GM18507 (cell line): ENCODE data around the gene PXDN.
A peak's percentile ranks its signal among the peaks of the same experiment; 100 is the strongest.
"Not testable (repeated sequence)": the region's sequence is repeated elsewhere in the genome, so short reads cannot be mapped to it uniquely, and the experiment has no call there.

Experiments used
- DNase-seq: peaks from one replicate; pipeline ENCODE4 v3.0.0; 2011; ENCODE audit warnings: low read depth; ENCODE audit not compliant: insufficient read length; ENCODE audit errors: extremely low spot score
- FAIRE-seq: peaks from 2 replicates; lab custom pipeline; 2011; peaks lifted over from hg19 to GRCh38; lab: Jason Lieb, UNC

The PXDN gene

GRCh38 chr2:1778566-1778965, 34.3 kb upstream of the PXDN start:
- DNase-seq (no peak), FAIRE-seq (no peak)

DNA sequence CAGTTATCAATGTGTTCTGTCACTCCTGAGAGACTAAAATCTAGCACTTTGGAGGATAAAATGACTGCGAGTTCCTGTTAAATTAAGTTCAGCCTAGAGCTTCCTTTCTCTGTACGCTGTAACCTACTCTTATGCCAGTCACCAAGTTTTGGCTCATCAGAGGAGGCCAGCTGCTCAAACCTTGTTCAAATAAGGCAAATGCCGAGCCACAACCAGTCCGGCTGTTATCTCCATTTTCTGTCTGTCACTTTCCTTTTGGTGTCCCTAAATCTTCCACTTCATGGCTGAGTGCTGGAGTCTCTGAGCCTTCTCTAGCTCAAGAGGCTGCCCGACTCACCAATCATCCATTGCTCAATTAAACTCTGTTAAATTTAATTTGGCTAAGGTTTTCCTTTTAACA, 33.5 kb upstream of the PXDN start:
- DNase-seq (no peak), FAIRE-seq (no peak)

- FAIRE-seq (no peak), DNase-seq (no peak)
Observed at GRCh38 chr2:1777156-1777555, 32.8 kb upstream of the PXDN start.

- FAIRE-seq (no peak), DNase-seq (no peak)
Observed at GRCh38 chr2:1775511-1776035, 31.3 kb upstream of the PXDN start.

- FAIRE-seq (no peak), DNase-seq (no peak)
Observed at GRCh38 chr2:1774929-1775328, 30.6 kb upstream of the PXDN start.

GRCh38 chr2:1773883-1774282, 29.6 kb upstream of the PXDN start:
- DNase-seq (no peak), FAIRE-seq (no peak)

- FAIRE-seq (no peak), DNase-seq (no peak)
Observed at GRCh38 chr2:1772471-1773267, 28.4 kb upstream of the PXDN start.

DNA sequence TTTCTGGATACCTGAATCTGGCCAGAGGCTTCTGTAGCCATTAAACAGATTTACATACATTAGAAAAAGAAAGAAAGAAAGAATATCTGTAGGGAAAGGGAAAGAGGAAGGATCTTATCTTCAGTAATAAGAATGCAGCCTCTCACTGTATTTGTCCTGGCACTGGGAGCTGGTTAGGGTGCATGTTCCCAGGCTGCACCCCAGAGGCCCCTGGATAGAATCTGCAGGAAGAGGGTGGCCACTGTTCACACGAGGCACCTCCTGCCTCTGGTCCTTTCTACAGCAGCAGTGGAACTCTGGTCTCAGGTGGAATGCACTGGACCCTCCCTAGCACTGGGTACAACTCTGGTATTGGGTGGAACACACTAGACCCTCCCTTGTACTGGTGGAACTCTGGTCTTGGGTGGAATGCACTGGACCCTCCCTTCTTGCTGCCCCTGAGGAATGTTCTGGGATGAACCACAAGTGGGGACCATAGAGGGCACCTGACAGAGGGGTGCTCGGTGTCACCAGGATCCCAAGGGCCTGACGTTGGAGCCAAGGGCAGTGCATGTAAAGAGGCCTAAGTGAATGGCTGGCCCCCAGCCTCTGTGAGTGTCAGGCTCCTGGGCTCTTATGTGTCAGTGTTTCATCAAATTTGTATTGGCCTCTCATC, 27.4 kb upstream of the PXDN start:
- DNase-seq (no peak), FAIRE-seq (no peak)

DNA sequence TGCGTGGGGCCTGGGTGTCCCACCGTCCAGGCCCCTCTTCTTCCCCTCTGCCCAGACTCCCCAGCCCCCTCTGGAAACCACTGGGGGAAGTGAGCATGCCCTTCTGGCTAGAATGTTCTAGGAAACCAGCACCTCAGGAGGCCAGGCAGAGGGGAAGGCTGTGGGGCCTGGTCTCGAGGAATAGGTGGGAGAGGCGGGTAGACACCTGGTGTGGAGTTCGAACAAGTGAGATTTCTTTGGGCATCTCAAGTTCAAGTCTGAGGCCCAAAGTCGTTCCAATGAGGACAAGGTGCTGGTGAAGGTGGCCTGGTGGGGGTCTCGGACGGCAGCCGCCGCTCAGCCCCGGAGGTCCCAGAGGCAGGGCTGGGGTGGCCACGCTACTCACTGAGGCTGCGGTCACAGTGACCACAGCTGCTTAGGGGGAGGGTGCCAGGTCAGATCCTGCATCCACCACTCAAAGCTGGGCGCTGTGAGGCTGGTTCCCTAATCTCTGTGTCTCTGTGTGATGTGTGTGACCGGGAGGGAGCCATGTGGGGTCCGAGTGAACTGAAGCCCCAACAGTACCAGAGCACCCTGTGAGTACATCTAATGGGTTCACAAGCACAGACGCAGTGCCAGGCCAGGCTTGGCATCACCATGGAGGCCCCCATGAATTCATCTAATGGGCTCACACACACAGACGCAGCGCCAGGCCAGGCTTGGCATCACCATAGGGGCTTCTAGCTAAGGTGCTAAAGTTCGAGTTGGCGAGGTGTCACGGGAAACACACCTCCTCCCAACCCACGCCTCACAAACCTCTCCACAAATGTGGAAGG, 26.5 kb upstream of the PXDN start:
- DNase-seq (no peak), FAIRE-seq (no peak)

DNA sequence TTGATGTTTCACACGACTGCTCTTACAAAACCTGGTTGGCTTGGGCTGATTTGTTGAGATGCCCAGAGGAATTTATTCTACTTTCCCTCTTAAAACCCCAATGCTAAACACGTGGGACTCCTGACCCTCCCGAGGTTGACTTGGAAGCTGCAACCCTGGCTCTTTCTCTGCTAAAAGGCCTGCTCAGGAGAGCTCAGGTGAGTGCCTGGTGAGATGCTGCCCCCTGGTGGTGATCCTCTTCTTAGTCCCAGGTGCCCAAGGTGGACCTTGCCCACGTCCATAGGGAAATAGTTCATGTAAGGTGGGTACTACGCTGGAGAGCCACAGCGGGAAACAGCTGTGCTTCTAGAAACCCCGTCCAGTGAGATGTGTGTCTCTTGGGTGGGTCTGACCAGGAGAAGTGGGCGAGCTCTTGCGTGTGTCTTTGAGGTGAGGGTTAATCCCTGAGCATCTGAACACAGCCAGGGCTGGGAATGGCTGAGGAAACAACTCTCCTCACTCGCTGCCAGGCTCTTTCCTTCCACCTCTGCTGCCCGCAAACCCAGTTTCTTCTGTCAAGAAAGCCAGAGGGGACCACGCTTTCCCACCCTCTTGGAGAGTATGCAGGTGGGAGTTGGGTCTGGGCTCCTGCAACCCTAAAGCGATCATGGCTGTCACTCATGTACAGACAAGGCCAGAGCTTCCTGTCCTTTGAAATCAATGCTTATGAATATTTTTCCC, 25.5 kb upstream of the PXDN start:
- peak; percentile 9 for DNase-seq
- FAIRE-seq, result peak; percentile 38

DNA sequence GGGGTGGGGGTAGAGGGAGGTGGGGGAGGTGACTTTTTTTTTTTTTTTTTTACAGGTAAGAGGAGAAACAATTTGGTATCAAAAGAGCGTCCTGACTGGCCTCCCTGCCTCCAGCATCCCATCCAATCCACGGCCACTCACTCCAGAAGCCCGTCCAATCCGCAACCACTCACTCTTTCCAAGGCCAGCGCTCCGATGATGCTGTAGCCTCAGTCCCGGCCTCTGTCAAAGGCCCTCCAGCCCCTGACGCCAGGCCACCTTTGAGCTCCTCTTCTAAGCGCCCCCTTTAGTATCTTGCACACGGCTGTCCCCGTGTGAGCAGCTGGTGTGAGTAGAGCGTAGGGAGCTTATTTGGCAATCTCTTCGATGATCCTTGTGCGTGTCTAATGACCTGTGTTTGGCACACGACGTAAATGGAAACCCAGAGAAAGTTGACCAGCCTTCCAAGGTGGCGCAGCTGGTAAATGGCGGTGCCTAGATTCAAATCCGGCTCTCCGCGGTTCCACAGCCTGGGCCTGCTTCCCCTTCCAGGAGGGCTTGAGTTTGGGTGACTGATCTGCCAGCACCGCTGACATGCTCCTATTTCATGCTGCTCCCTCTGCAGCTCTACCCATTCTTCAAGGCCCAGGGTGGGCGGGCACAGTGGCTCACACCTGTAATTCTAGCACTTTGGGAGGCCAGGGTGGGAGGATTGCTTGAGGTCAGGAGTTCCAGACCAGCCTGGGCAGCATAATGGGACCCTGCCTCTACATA, 23.8 kb upstream of the PXDN start:
- FAIRE-seq, result no peak
- no peak for DNase-seq

GRCh38 chr2:1766851-1767811, 22.8 kb upstream of the PXDN start:
- DNase-seq (no peak), FAIRE-seq (no peak)

- FAIRE-seq (no peak), DNase-seq (no peak)
Observed at GRCh38 chr2:1766425-1766824, 22.1 kb upstream of the PXDN start.

GRCh38 chr2:1765201-1765600, 20.9 kb upstream of the PXDN start:
- not testable (repeated sequence) for DNase-seq, FAIRE-seq

DNA sequence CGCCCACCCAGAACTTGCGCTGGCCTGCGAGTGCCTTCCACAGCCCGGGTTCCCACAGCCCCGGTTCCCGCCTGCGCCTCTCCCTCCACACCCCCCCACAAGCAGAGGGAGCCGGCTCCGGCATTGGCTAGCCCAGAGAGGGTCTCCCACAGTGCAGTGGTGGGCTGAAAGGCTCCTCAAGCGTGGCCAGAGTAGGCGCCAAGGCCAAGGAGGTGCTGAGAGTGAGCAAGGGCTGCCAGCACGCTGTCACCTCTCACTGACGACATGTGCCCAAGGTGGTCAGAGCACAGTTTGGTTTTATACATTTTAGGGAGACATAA, 15.3 kb upstream of the PXDN start:
- FAIRE-seq (no peak), DNase-seq (no peak)

- no peak for DNase-seq
- no peak for FAIRE-seq
Observed at GRCh38 chr2:1758774-1759610, 14.7 kb upstream of the PXDN start.

DNA sequence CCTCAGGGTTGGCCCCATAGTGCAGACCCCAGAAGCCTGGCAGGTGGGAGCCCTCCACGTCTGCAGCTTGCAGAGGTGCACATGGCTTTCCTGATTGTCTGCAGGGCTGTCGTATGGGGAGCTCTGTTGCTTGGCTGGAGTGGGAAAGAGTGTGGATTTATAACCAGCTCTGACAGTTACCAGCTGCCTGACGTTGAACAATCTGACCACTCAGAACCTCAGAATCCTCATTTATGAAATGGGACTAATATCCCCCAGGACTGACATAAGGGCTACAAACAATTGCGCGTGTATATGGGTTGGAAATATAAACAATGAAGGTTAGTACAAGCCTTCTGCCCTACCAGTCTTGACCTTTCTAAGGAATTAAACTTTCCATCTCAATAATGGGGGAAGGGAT, 13.9 kb upstream of the PXDN start:
- FAIRE-seq, result no peak
- DNase-seq, result no peak
